ENCODE results near the gene PHC3. TPM values are rescaled to one million over a fixed set of nuclear protein-coding genes. Genes with fewer than 3 reads are reported as not detected.

The PHC3 gene
- total RNA-seq, 1 experiment from 2014 or later, result 8.2 TPM

GRCh38 chr3:170162630-170163029, 18.9 kb downstream of the PHC3 start:
- no peaks in the 10 kb centered on the region for H3K27me3 ChIP-seq (ENCODE audit: control insufficient read depth, insufficient read depth, low read length)
- H3K36me3 ChIP-seq (replicated peaks; ENCODE audit: control insufficient read depth, insufficient read depth, low read length), result 0 out of 2 replicates have a peak, but pooled peaks cover 1% of the 10 kb centered on the region
- no peak for DNase-seq
- H3K4me3 ChIP-seq (ENCODE audit: insufficient read depth, low read depth, low read length), result no peak overlapping the region

GRCh38 chr3:170162052-170162451, 19.5 kb downstream of the PHC3 start:
- 0 out of 2 replicates have a peak, but pooled peaks cover 1% of the 10 kb centered on the region for H3K36me3 ChIP-seq (replicated peaks; ENCODE audit: control insufficient read depth, insufficient read depth, low read length)
- no peak for DNase-seq
- H3K4me3 ChIP-seq (ENCODE audit: insufficient read depth, low read depth, low read length), result no peak overlapping the region
- H3K27me3 ChIP-seq (ENCODE audit: control insufficient read depth, insufficient read depth, low read length), result no peaks in the 10 kb centered on the region

- Histone ChIP-seq H3K36me3 (replicated peaks; ENCODE audit: control insufficient read depth, insufficient read depth, low read length) (0 out of 2 replicates have a peak, but pooled peaks cover 1% of the 10 kb centered on the region), H3K4me3 (ENCODE audit: insufficient read depth, low read depth, low read length) (no peak overlapping the region), H3K27me3 (ENCODE audit: control insufficient read depth, insufficient read depth, low read length) (no peaks in the 10 kb centered on the region)
- DNase-seq, result no peak
Observed at GRCh38 chr3:170159933-170160332, 21.6 kb downstream of the PHC3 start.

- 0 out of 2 replicates have a peak, but pooled peaks cover 1% of the 10 kb centered on the region for H3K36me3 ChIP-seq (replicated peaks; ENCODE audit: control insufficient read depth, insufficient read depth, low read length)
- H3K27me3 ChIP-seq (ENCODE audit: control insufficient read depth, insufficient read depth, low read length), result no peaks in the 10 kb centered on the region
- DNase-seq, result no peak
- no peak overlapping the region for H3K4me3 ChIP-seq (ENCODE audit: insufficient read depth, low read depth, low read length)
Observed at GRCh38 chr3:170159459-170159858, 22.1 kb downstream of the PHC3 start.

GRCh38 chr3:170155604-170156003, 25.9 kb downstream of the PHC3 start:
- Histone ChIP-seq H3K4me3 (ENCODE audit: insufficient read depth, low read depth, low read length) (no peak overlapping the region), H3K27me3 (ENCODE audit: control insufficient read depth, insufficient read depth, low read length) (no peaks in the 10 kb centered on the region), H3K36me3 (replicated peaks; ENCODE audit: control insufficient read depth, insufficient read depth, low read length) (no peaks in the 10 kb centered on the region)
- no peak for DNase-seq

- Histone ChIP-seq H3K4me3 (ENCODE audit: insufficient read depth, low read depth, low read length) (no peak overlapping the region), H3K36me3 (replicated peaks; ENCODE audit: control insufficient read depth, insufficient read depth, low read length) (no peaks in the 10 kb centered on the region), H3K27me3 (ENCODE audit: control insufficient read depth, insufficient read depth, low read length) (no peaks in the 10 kb centered on the region)
- no peak for DNase-seq
Observed at GRCh38 chr3:170154569-170155143, 26.9 kb downstream of the PHC3 start.

GRCh38 chr3:170154084-170154483, 27.4 kb downstream of the PHC3 start:
- DNase-seq, result no peak
- Histone ChIP-seq H3K27me3 (ENCODE audit: control insufficient read depth, insufficient read depth, low read length) (no peaks in the 10 kb centered on the region), H3K4me3 (ENCODE audit: insufficient read depth, low read depth, low read length) (no peak overlapping the region), H3K36me3 (replicated peaks; ENCODE audit: control insufficient read depth, insufficient read depth, low read length) (no peaks in the 10 kb centered on the region; the same call in 1 of the 2 replicates)

- no peak for DNase-seq
- Histone ChIP-seq H3K27me3 (ENCODE audit: control insufficient read depth, insufficient read depth, low read length) (no peaks in the 10 kb centered on the region), H3K36me3 (replicated peaks; ENCODE audit: control insufficient read depth, insufficient read depth, low read length) (no peaks in the 10 kb centered on the region; the same call in 1 of the 2 replicates), H3K4me3 (ENCODE audit: insufficient read depth, low read depth, low read length) (no peak overlapping the region)
Observed at GRCh38 chr3:170151536-170151935, 30.0 kb downstream of the PHC3 start.

GRCh38 chr3:170149016-170149415, 32.5 kb downstream of the PHC3 start:
- Histone ChIP-seq H3K4me3 (ENCODE audit: insufficient read depth, low read depth, low read length) (no peak overlapping the region), H3K36me3 (replicated peaks; ENCODE audit: control insufficient read depth, insufficient read depth, low read length) (no peaks in the 10 kb centered on the region; the same call in 1 of the 2 replicates), H3K27me3 (ENCODE audit: control insufficient read depth, insufficient read depth, low read length) (no peaks in the 10 kb centered on the region)
- DNase-seq, result no peak

GRCh38 chr3:170145278-170145677, 36.3 kb downstream of the PHC3 start:
- H3K4me3 ChIP-seq (ENCODE audit: insufficient read depth, low read depth, low read length), result no peak overlapping the region
- DNase-seq, result no peak
- no peaks in the 10 kb centered on the region; the same call in 1 of the 2 replicates for H3K36me3 ChIP-seq (replicated peaks; ENCODE audit: control insufficient read depth, insufficient read depth, low read length)
- no peaks in the 10 kb centered on the region for H3K27me3 ChIP-seq (ENCODE audit: control insufficient read depth, insufficient read depth, low read length)

GRCh38 chr3:170144437-170144843, 37.1 kb downstream of the PHC3 start:
- Histone ChIP-seq H3K27me3 (ENCODE audit: control insufficient read depth, insufficient read depth, low read length) (no peaks in the 10 kb centered on the region), H3K36me3 (replicated peaks; ENCODE audit: control insufficient read depth, insufficient read depth, low read length) (no peaks in the 10 kb centered on the region; the same call in 1 of the 2 replicates), H3K4me3 (ENCODE audit: insufficient read depth, low read depth, low read length) (no peak overlapping the region)
- no peak for DNase-seq

- DNase-seq, result no peak
- H3K36me3 ChIP-seq (replicated peaks; ENCODE audit: control insufficient read depth, insufficient read depth, low read length), result no peaks in the 10 kb centered on the region; the same call in 1 of the 2 replicates
- no peaks in the 10 kb centered on the region for H3K27me3 ChIP-seq (ENCODE audit: control insufficient read depth, insufficient read depth, low read length)
- H3K4me3 ChIP-seq (ENCODE audit: insufficient read depth, low read depth, low read length), result no peak overlapping the region
Observed at GRCh38 chr3:170142373-170142772, 39.2 kb downstream of the PHC3 start.

- Histone ChIP-seq H3K36me3 (replicated peaks; ENCODE audit: control insufficient read depth, insufficient read depth, low read length) (no peaks in the 10 kb centered on the region; the same call in 1 of the 2 replicates), H3K27me3 (ENCODE audit: control insufficient read depth, insufficient read depth, low read length) (no peaks in the 10 kb centered on the region), H3K4me3 (ENCODE audit: insufficient read depth, low read depth, low read length) (no peak overlapping the region)
- DNase-seq, result no peak
Observed at GRCh38 chr3:170137986-170138385, 43.5 kb downstream of the PHC3 start.

- Histone ChIP-seq H3K27me3 (ENCODE audit: control insufficient read depth, insufficient read depth, low read length) (no peaks in the 10 kb centered on the region), H3K36me3 (replicated peaks; ENCODE audit: control insufficient read depth, insufficient read depth, low read length) (peaks cover 9% of the 10 kb centered on the region), H3K4me3 (ENCODE audit: insufficient read depth, low read depth, low read length) (no peak overlapping the region)
- DNase-seq, result no peak
Observed at GRCh38 chr3:170132335-170132734, 49.2 kb downstream of the PHC3 start.

- no peak overlapping the region for H3K4me3 ChIP-seq (ENCODE audit: insufficient read depth, low read depth, low read length)
- H3K27me3 ChIP-seq (ENCODE audit: control insufficient read depth, insufficient read depth, low read length), result no peaks in the 10 kb centered on the region
- peaks cover 9% of the 10 kb centered on the region for H3K36me3 ChIP-seq (replicated peaks; ENCODE audit: control insufficient read depth, insufficient read depth, low read length)
- no peak for DNase-seq
Observed at GRCh38 chr3:170130532-170130931, 51.0 kb downstream of the PHC3 start.

Data from H7 (cell line).